Ureter (tissue), 1 donor: ENCODE measurements around the gene SUCLG2. TPM values are rescaled to one million over a fixed set of nuclear protein-coding genes. Genes with fewer than 3 reads are reported as not detected.

Source experiments
- DNase-seq: peaks from one replicate; pipeline ENCODE4 v3.0.0-alpha.2; 2020; ENCODE audit warnings: low spot score
- total RNA-seq: library from RNA; stranded (reverse); gene quantifications from one replicate; pipeline ENCODE4 v1.2.4, GENCODE V29; 2023
- donor health status: DM: yes; HTN: yes; CAD: no.

SUCLG2 gene
- total RNA-seq = 70.8 TPM

- DNase-seq = peak; percentile 95
These were observed at the start of gene SUCLG2 for GRCh38 chr3:67654099-67654843. TSS of gene SUCLG2 (minus strand) at chr3:67654612. CDS start at chr3:67654586, 26 bp downstream.

GRCh38 chr3:67700596-67700995 is 46.2 kb upstream of the SUCLG2 start:
- DNase-seq = no peak

- no peak for DNase-seq
These were observed 45.5 kb upstream of the SUCLG2 start for GRCh38 chr3:67699882-67700281.

- no peak for DNase-seq
These were observed 38.2 kb upstream of the SUCLG2 start for GRCh38 chr3:67692621-67693020.

- no peak for DNase-seq
These were observed 37.5 kb upstream of the SUCLG2 start for GRCh38 chr3:67691926-67692325.

- no peak for DNase-seq
These were observed 36.8 kb upstream of the SUCLG2 start for GRCh38 chr3:67691207-67691606.

- DNase-seq = no peak
These were observed 35.4 kb upstream of the SUCLG2 start for GRCh38 chr3:67689806-67690205.

- no peak for DNase-seq
These were observed 33.8 kb upstream of the SUCLG2 start for GRCh38 chr3:67688231-67688630.

- no peak for DNase-seq
These were observed 31.7 kb upstream of the SUCLG2 start for GRCh38 chr3:67686069-67686468.

- no peak for DNase-seq
These were observed 31.1 kb upstream of the SUCLG2 start for GRCh38 chr3:67685499-67685898.

GRCh38 chr3:67684211-67684610 is 29.8 kb upstream of the SUCLG2 start:
- DNase-seq = no peak

- DNase-seq = no peak
These were observed 29.1 kb upstream of the SUCLG2 start for GRCh38 chr3:67683522-67683921.

- no peak for DNase-seq
These were observed 24.3 kb upstream of the SUCLG2 start for GRCh38 chr3:67678665-67679064.

- DNase-seq = no peak
These were observed 19.6 kb upstream of the SUCLG2 start for GRCh38 chr3:67674055-67674454.

- no peak for DNase-seq
These were observed 8.3 kb upstream of the SUCLG2 start for GRCh38 chr3:67662733-67663132.

- no peak for DNase-seq
These were observed 6.7 kb upstream of the SUCLG2 start for GRCh38 chr3:67661089-67661488.

- DNase-seq = no peak
These were observed 2.8 kb upstream of the SUCLG2 start for GRCh38 chr3:67657192-67657591.

- no peak for DNase-seq
These were observed 2.2 kb upstream of the SUCLG2 start for GRCh38 chr3:67656614-67657013.

GRCh38 chr3:67655364-67656121 is 1.1 kb upstream of the SUCLG2 start:
- peak; percentile 55 for DNase-seq

GRCh38 chr3:67654844-67655177 is 399 bp upstream of the SUCLG2 start:
- DNase-seq = no peak

GRCh38 chr3:67653425-67654098 is 850 bp downstream of the SUCLG2 start:
- no peak for DNase-seq

GRCh38 chr3:67650084-67650483 is 4.3 kb downstream of the SUCLG2 start:
- no peak for DNase-seq

GRCh38 chr3:67649681-67650080 is 4.7 kb downstream of the SUCLG2 start:
- no peak for DNase-seq
